ENCODE results near the gene KAT14.
"Not testable (repeated sequence)": the region's sequence is repeated elsewhere in the genome, so short reads cannot be mapped to it uniquely, and the experiment has no call there.

The KAT14 gene

DNA sequence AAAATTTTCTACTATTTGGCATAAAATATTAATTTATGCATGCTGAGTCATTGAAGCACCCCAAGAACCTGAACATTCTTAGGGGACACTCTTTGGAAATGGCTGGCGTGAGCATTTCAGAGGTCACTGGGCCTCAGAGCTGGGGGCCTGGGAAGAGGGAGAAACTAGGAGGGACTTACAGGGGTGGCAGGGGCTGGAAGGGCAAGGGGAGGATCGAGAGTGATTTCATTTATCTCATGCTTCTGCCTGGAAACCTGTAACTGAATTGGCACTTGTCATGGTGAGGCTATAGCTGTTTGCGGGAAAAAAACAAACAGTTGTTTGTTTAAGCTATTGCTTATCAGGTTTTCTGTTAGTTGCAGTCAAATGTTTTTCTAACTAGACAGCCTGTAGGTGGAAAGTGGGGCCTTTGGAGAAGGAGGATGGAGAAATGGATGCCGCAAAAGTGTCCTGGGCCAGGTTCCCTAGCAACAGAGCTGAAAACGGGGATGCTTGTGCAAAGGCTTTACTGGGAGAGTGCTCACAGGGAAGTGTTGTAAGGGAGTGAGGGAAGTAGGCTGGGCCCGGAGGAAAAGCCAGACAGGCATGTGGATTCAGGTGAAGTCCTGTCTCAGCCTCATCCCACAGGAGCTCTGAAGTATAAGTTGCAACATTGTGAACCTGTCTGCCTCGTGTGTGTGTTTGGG is 36.4 kb upstream of the KAT14 start:
- H3K27me3 ChIP-seq (ENCODE audit: low read depth, low read length): no peaks in the 10 kb centered on the region
- no peak overlapping the region for H3K27ac ChIP-seq (ENCODE audit: low read length)
- H3K4me1 ChIP-seq (ENCODE audit: control insufficient read depth in 1 of 2, insufficient read depth in 2 of 2, low read length in 2 of 2): no peaks in the 10 kb centered on the region
- H3K4me3 ChIP-seq (ENCODE audit: low read depth in 1 of 2, low read length in 2 of 2): no peak overlapping the region
- no peaks in the 10 kb centered on the region for H3K9me3 ChIP-seq (ENCODE audit: control insufficient read depth in 1 of 2, low read length in 2 of 2)
- H3K36me3 ChIP-seq (ENCODE audit: control insufficient read depth in 1 of 2, insufficient read depth in 2 of 2, low read length in 2 of 2): no peaks in the 10 kb centered on the region

DNA sequence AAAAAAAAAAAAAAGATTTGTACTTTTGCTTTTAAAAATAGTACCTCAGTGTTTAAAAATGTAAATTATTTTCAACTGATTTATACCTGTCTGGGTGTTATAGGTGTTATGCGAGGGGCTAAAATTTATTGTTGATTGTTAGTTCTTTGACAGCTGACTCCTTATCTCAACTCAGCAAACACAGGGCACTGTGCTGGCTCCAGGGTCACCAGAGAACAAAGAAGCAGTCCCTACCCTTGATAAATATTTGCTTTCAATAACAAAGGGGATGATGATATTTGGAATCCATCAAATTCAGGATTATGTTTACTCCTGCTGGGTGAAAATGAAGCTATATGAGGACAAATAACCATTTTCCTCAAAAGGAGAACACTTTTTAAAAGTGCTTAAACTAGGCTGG is 34.2 kb upstream of the KAT14 start:
- no peak overlapping the region for H3K4me3 ChIP-seq (ENCODE audit: low read depth in 1 of 2, low read length in 2 of 2)
- no peaks in the 10 kb centered on the region for H3K36me3 ChIP-seq (ENCODE audit: control insufficient read depth in 1 of 2, insufficient read depth in 2 of 2, low read length in 2 of 2)
- H3K9me3 ChIP-seq (ENCODE audit: control insufficient read depth in 1 of 2, low read length in 2 of 2): no peaks in the 10 kb centered on the region
- no peaks in the 10 kb centered on the region for H3K27me3 ChIP-seq (ENCODE audit: low read depth, low read length)
- no peak overlapping the region for H3K27ac ChIP-seq (ENCODE audit: low read length)
- H3K4me1 ChIP-seq (ENCODE audit: control insufficient read depth in 1 of 2, insufficient read depth in 2 of 2, low read length in 2 of 2): no peaks in the 10 kb centered on the region

- Histone ChIP-seq H3K36me3 (ENCODE audit: control insufficient read depth in 1 of 2, insufficient read depth in 2 of 2, low read length in 2 of 2) (no peaks in the 10 kb centered on the region), H3K27me3 (ENCODE audit: low read depth, low read length) (no peaks in the 10 kb centered on the region), H3K4me1 (ENCODE audit: control insufficient read depth in 1 of 2, insufficient read depth in 2 of 2, low read length in 2 of 2) (no peaks in the 10 kb centered on the region), H3K27ac (ENCODE audit: low read length) (no peak overlapping the region), H3K9me3 (ENCODE audit: control insufficient read depth in 1 of 2, low read length in 2 of 2) (no peaks in the 10 kb centered on the region), H3K4me3 (ENCODE audit: low read depth in 1 of 2, low read length in 2 of 2) (no peak overlapping the region)
These were observed 29.3 kb upstream of the KAT14 start for GRCh38 chr20:18108326-18108725.

DNA sequence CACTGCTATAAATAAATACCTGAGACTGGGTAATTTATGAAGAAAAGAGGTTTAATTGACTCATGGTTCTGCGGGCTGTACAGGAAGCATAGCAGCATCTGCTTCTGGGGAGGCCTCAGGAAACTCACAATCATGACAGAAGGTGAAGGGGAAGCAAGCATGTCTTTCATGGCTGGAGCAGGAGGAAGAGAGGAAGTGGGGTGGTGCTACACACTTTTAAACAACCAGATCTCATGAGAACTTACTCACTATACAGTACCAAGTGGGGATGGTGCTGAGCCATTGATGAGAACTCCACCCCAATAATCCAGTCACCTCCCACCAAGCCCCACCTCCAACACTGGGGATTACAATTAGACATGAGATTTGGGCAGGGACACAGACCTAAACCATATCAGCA is 9.1 kb upstream of the KAT14 start:
- H3K36me3 ChIP-seq (ENCODE audit: control insufficient read depth in 1 of 2, insufficient read depth in 2 of 2, low read length in 2 of 2); H3K4me3 ChIP-seq (ENCODE audit: low read depth in 1 of 2, low read length in 2 of 2); H3K27ac ChIP-seq (ENCODE audit: low read length); H3K9me3 ChIP-seq (ENCODE audit: control insufficient read depth in 1 of 2, low read length in 2 of 2); H3K27me3 ChIP-seq (ENCODE audit: low read depth, low read length); H3K4me1 ChIP-seq (ENCODE audit: control insufficient read depth in 1 of 2, insufficient read depth in 2 of 2, low read length in 2 of 2): not testable (repeated sequence)

DNA sequence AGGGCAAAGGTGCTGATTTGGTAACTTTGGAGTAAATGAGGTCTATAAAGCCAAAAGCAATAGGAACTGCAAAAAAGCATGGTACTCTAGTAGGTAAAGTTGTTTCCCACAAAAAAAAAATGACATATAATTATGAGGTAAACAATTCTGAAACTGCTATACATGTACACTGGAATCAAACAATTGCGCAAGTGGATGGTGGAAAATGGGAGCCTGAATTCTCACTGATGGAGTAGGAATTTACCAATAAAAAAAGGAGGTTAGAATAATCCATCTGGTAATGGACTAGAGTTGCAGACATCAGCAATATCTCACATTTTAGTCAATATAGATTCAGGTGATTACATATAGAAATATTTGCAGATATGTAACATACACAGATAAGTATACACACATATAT is 5.0 kb upstream of the KAT14 start:
- Histone ChIP-seq H3K36me3 (ENCODE audit: control insufficient read depth in 1 of 2, insufficient read depth in 2 of 2, low read length in 2 of 2) (no peaks in the 10 kb centered on the region), H3K4me3 (ENCODE audit: low read depth in 1 of 2, low read length in 2 of 2) (no peak overlapping the region), H3K9me3 (ENCODE audit: control insufficient read depth in 1 of 2, low read length in 2 of 2) (no peaks in the 10 kb centered on the region), H3K27ac (ENCODE audit: low read length) (no peak overlapping the region), H3K27me3 (ENCODE audit: low read depth, low read length) (no peaks in the 10 kb centered on the region), H3K4me1 (ENCODE audit: control insufficient read depth in 1 of 2, insufficient read depth in 2 of 2, low read length in 2 of 2) (no peaks in the 10 kb centered on the region)

- no peak overlapping the region for H3K4me3 ChIP-seq (ENCODE audit: low read depth in 1 of 2, low read length in 2 of 2)
- H3K27me3 ChIP-seq (ENCODE audit: low read depth, low read length): no peaks in the 10 kb centered on the region
- no peak overlapping the region for H3K27ac ChIP-seq (ENCODE audit: low read length)
- no peaks in the 10 kb centered on the region for H3K9me3 ChIP-seq (ENCODE audit: control insufficient read depth in 1 of 2, low read length in 2 of 2)
- peaks cover 6 to 8% of the 10 kb centered on the region in 2 donors for H3K4me1 ChIP-seq (ENCODE audit: control insufficient read depth in 1 of 2, insufficient read depth in 2 of 2, low read length in 2 of 2)
- no peaks in the 10 kb centered on the region for H3K36me3 ChIP-seq (ENCODE audit: control insufficient read depth in 1 of 2, insufficient read depth in 2 of 2, low read length in 2 of 2)
These were observed 3.7 kb upstream of the KAT14 start for GRCh38 chr20:18133962-18134361.

- peak overlapping the region; percentile 73 for H3K27ac ChIP-seq (ENCODE audit: low read length)
- peaks cover 7 to 9% of the 10 kb centered on the region in 2 donors for H3K36me3 ChIP-seq (ENCODE audit: control insufficient read depth in 1 of 2, insufficient read depth in 2 of 2, low read length in 2 of 2)
- H3K9me3 ChIP-seq (ENCODE audit: control insufficient read depth in 1 of 2, low read length in 2 of 2): no peaks in the 10 kb centered on the region
- peaks cover 10 to 24% of the 10 kb centered on the region in 2 donors for H3K4me1 ChIP-seq (ENCODE audit: control insufficient read depth in 1 of 2, insufficient read depth in 2 of 2, low read length in 2 of 2)
- peak overlapping the region; percentile 81 to 100 for H3K4me3 ChIP-seq (ENCODE audit: low read depth in 1 of 2, low read length in 2 of 2)
- no peaks in the 10 kb centered on the region for H3K27me3 ChIP-seq (ENCODE audit: low read depth, low read length)
These were observed 561 bp downstream of the KAT14 start for GRCh38 chr20:18138266-18138582.

DNA sequence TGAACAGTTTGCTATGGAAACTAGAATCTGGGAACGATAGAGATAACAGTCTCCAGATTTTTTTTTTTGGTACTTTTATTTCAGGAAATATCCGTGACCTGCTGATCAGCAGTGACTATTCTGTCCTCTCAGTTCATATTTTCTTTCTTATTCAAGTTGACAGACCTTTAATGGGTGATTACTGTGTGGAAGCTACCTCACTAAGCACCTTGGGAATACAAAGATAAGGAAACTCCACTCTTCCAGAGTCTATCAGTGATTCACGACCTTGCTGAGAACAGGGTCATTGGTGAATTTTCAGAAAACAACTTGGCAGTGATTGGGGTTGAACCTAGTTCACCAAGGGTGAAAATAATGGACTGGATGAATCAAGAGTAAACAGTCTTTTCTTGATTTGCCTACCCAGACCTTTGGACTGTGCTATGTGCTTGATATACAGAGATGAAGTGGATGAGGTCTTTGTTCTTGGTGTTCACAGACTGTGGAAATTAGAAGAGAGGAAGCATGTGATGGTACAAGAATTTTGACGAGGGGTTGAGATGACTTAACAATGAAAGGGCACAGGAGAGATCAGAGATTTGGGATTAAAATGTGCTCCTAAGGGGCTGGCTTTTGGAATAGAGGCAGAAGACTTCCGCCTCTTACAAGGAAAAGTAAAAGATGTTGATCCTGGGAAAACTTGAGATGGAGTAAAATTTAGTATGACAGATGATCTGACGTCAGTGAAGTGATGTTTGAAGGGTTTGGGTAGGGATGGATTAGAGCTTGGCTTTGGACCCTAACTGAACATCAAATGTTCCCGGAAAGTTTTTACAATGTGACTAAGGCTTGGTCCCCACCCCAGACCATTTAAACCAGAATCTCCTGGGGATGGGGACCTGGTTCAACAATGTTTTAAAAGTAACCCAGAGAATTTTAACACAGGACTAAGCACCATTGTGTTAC is 1.2 kb downstream of the KAT14 start:
- H3K9me3 ChIP-seq (ENCODE audit: control insufficient read depth in 1 of 2, low read length in 2 of 2): no peaks in the 10 kb centered on the region
- H3K27me3 ChIP-seq (ENCODE audit: low read depth, low read length): no peaks in the 10 kb centered on the region
- peak overlapping the region; percentile 73 for H3K27ac ChIP-seq (ENCODE audit: low read length)
- H3K36me3 ChIP-seq (ENCODE audit: control insufficient read depth in 1 of 2, insufficient read depth in 2 of 2, low read length in 2 of 2): peaks cover 7 to 9% of the 10 kb centered on the region in 2 donors
- H3K4me1 ChIP-seq (ENCODE audit: control insufficient read depth in 1 of 2, insufficient read depth in 2 of 2, low read length in 2 of 2): peaks cover 10 to 24% of the 10 kb centered on the region in 2 donors
- H3K4me3 ChIP-seq (ENCODE audit: low read depth in 1 of 2, low read length in 2 of 2): peak overlapping the region; percentile 81 to 100

DNA sequence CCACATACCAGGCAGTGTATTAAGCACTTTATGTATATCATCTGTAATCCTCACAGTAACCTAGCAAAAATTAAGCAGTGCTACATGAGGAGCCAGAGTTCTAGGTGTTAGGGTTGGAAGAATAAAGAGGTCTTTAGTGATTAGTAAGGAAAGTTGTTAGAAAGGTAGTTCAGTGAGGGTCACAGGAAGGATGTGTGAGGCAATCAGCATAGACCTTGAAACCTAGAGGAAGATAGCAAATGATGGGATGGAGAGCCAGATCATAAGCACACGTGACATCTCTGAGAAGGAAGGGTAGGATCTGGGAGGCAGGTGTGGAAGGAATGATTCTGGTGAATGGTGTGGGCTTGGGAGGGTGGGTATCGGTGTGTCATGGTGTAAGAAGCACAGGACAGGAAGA is 2.2 kb downstream of the KAT14 start:
- H3K4me3 ChIP-seq (ENCODE audit: low read depth in 1 of 2, low read length in 2 of 2): peak overlapping the region in 1 of 2 donors; percentile 81
- H3K9me3 ChIP-seq (ENCODE audit: control insufficient read depth in 1 of 2, low read length in 2 of 2): no peaks in the 10 kb centered on the region
- peaks cover 10 to 24% of the 10 kb centered on the region in 2 donors for H3K4me1 ChIP-seq (ENCODE audit: control insufficient read depth in 1 of 2, insufficient read depth in 2 of 2, low read length in 2 of 2)
- no peaks in the 10 kb centered on the region for H3K27me3 ChIP-seq (ENCODE audit: low read depth, low read length)
- H3K36me3 ChIP-seq (ENCODE audit: control insufficient read depth in 1 of 2, insufficient read depth in 2 of 2, low read length in 2 of 2): peaks cover 7 to 12% of the 10 kb centered on the region in 2 donors
- no peak overlapping the region for H3K27ac ChIP-seq (ENCODE audit: low read length)

GRCh38 chr20:18144541-18145099 is 7.0 kb downstream of the KAT14 start:
- Histone ChIP-seq H3K4me3 (ENCODE audit: low read depth in 1 of 2, low read length in 2 of 2) (no peak overlapping the region), H3K36me3 (ENCODE audit: control insufficient read depth in 1 of 2, insufficient read depth in 2 of 2, low read length in 2 of 2) (peaks cover 12 to 28% of the 10 kb centered on the region in 2 donors), H3K27ac (ENCODE audit: low read length) (no peak overlapping the region), H3K27me3 (ENCODE audit: low read depth, low read length) (no peaks in the 10 kb centered on the region), H3K4me1 (ENCODE audit: control insufficient read depth in 1 of 2, insufficient read depth in 2 of 2, low read length in 2 of 2) (peaks cover 0 to 10% of the 10 kb centered on the region in 2 donors), H3K9me3 (ENCODE audit: control insufficient read depth in 1 of 2, low read length in 2 of 2) (no peaks in the 10 kb centered on the region)

- Histone ChIP-seq H3K4me3 (ENCODE audit: low read depth in 1 of 2, low read length in 2 of 2) (no peak overlapping the region), H3K9me3 (ENCODE audit: control insufficient read depth in 1 of 2, low read length in 2 of 2) (no peaks in the 10 kb centered on the region), H3K4me1 (ENCODE audit: control insufficient read depth in 1 of 2, insufficient read depth in 2 of 2, low read length in 2 of 2) (no peaks in the 10 kb centered on the region), H3K27ac (ENCODE audit: low read length) (no peak overlapping the region), H3K36me3 (ENCODE audit: control insufficient read depth in 1 of 2, insufficient read depth in 2 of 2, low read length in 2 of 2) (peaks cover 22 to 51% of the 10 kb centered on the region in 2 donors), H3K27me3 (ENCODE audit: low read depth, low read length) (no peaks in the 10 kb centered on the region)
These were observed 16.7 kb downstream of the KAT14 start for GRCh38 chr20:18154342-18154741.

Data from muscle layer of duodenum (tissue), 2 donors.